Loucy (cell line): Measurements from ENCODE around the gene CARD9.

Experiments used
- H2AFZ ChIP-seq: fragments of 200-600 bp; sonication (generic); 2 replicates; pipeline ENCODE4 v1.6.0; 2016; ENCODE audit warnings: antibody characterized with exemption, mild to moderate bottlenecking, low read length, moderate library complexity
- H3F3A ChIP-seq: fragments of 200-600 bp; 2 replicates; pipeline ENCODE4 v1.6.0; 2016; ENCODE audit warnings: antibody characterized with exemption, low read depth, mild to moderate bottlenecking
- H3K27me3 ChIP-seq: fragments of 200-600 bp; sonication (generic); 2 replicates; pipeline ENCODE4 v1.6.1; 2014; ENCODE audit warnings: low read length, mild to moderate bottlenecking; ENCODE audit not compliant: insufficient read depth, poor library complexity, severe bottlenecking
- H3K36me3 ChIP-seq: fragments of 200-600 bp; sonication (generic); 2 replicates; pipeline ENCODE4 v1.6.1; 2016; ENCODE audit warnings: low read length; ENCODE audit not compliant: insufficient read depth
- H3K4me1 ChIP-seq: fragments of 200-600 bp; sonication (generic); 2 replicates; pipeline ENCODE4 v1.5.1; 2014; ENCODE audit warnings: low read length, mild to moderate bottlenecking; ENCODE audit not compliant: insufficient read depth, poor library complexity, severe bottlenecking
- H3K4me2 ChIP-seq: fragments of 200-600 bp; sonication (generic); 2 replicates; pipeline ENCODE4 v1.6.0; 2014; ENCODE audit warnings: antibody characterized with exemption, low read length, low read depth, mild to moderate bottlenecking; ENCODE audit not compliant: poor library complexity, severe bottlenecking
- H3K4me3 ChIP-seq: fragments of 200-600 bp; sonication (generic); 2 replicates; pipeline ENCODE4 v1.5.1; 2014; ENCODE audit warnings: low read length, mild to moderate bottlenecking, mixed read lengths; ENCODE audit not compliant: poor library complexity, severe bottlenecking
- H3K79me2 ChIP-seq: fragments of 200-600 bp; sonication (generic); 2 replicates; pipeline ENCODE4 v1.6.1; 2014; ENCODE audit warnings: low read length; ENCODE audit not compliant: insufficient read depth
- H3K9ac ChIP-seq: fragments of 200-600 bp; sonication (generic); 2 replicates; pipeline ENCODE4 v1.6.0; 2014; ENCODE audit warnings: mild to moderate bottlenecking, low read depth, low read length, moderate library complexity; ENCODE audit not compliant: poor library complexity, severe bottlenecking
- H3K9me2 ChIP-seq: fragments of 200-600 bp; sonication (generic); replicated peaks from 2 replicates; pipeline ENCODE4 v1.6.1; 2016; ENCODE audit warnings: low read depth, low read length, mixed read lengths
- H3K9me3 ChIP-seq: fragments of 200-600 bp; sonication (generic); 2 replicates; pipeline ENCODE4 v1.6.1; 2014; ENCODE audit warnings: mild to moderate bottlenecking, antibody characterized with exemption, low read length, low read depth; ENCODE audit not compliant: insufficient read depth
- H4K20me1 ChIP-seq: fragments of 200-600 bp; sonication (generic); 2 replicates; pipeline ENCODE4 v1.6.0; 2014; ENCODE audit warnings: antibody characterized with exemption, low read length, mild to moderate bottlenecking; ENCODE audit not compliant: insufficient read depth, poor library complexity, severe bottlenecking
- EZH2phosphoT487 ChIP-seq: fragments of 200-600 bp; IDR thresholded peaks from 2 replicates; pipeline ENCODE4 v1.6.1; 2018; ENCODE audit warnings: antibody characterized with exemption, mild to moderate bottlenecking, moderate library complexity, borderline replicate concordance
- TF ChIP-seq, protein P1 (sequence below): fragments of 200-600 bp; sonication (generic); conservative IDR thresholded peaks from 2 replicates; pipeline ENCODE4 v1.5.1; 2014; ENCODE audit warnings: mild to moderate bottlenecking, antibody characterized with exemption, low read length

Gene CARD9

DNA sequence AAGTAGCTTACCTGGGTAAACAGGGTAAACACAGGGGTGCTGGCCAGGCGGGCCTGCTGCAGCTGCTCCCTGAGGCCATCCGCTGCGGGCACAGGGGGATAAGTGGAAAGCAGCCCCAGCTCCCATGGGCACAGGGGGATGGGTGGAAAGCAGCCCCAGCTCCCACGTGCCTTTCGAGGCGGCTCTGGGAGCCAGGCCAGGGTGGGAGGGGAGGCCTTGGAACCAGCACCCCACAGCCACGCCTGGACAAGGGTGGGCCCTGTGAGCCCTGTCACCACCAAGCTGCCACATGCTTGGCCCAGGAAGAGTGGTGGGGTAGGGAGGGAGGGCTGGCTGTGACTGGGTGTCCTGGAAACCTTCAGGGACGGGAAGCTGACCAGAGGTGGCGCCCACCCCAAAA lies 7.8 kb upstream of the CARD9 start:
- Histone ChIP-seq H3K27me3 (no peaks in the 10 kb centered on the region), H3K4me1 (no peaks in the 10 kb centered on the region), H3K9ac (no peak overlapping the region), H3K4me3 (no peak overlapping the region), H3K9me3 (no peaks in the 10 kb centered on the region), H3F3A (no peaks in the 10 kb centered on the region), H2AFZ (no peak overlapping the region), H3K36me3 (peaks cover 9% of the 10 kb centered on the region; the same call in 1 of the 2 replicates), H3K9me2 (no peaks in the 10 kb centered on the region), H4K20me1 (no peaks in the 10 kb centered on the region), H3K4me2 (no peak overlapping the region), H3K79me2 (no peaks in the 10 kb centered on the region)
- TF ChIP-seq, protein P1, sequence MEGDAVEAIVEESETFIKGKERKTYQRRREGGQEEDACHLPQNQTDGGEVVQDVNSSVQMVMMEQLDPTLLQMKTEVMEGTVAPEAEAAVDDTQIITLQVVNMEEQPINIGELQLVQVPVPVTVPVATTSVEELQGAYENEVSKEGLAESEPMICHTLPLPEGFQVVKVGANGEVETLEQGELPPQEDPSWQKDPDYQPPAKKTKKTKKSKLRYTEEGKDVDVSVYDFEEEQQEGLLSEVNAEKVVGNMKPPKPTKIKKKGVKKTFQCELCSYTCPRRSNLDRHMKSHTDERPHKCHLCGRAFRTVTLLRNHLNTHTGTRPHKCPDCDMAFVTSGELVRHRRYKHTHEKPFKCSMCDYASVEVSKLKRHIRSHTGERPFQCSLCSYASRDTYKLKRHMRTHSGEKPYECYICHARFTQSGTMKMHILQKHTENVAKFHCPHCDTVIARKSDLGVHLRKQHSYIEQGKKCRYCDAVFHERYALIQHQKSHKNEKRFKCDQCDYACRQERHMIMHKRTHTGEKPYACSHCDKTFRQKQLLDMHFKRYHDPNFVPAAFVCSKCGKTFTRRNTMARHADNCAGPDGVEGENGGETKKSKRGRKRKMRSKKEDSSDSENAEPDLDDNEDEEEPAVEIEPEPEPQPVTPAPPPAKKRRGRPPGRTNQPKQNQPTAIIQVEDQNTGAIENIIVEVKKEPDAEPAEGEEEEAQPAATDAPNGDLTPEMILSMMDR, result no peak
- no peak for TF ChIP-seq EZH2phosphoT487

DNA sequence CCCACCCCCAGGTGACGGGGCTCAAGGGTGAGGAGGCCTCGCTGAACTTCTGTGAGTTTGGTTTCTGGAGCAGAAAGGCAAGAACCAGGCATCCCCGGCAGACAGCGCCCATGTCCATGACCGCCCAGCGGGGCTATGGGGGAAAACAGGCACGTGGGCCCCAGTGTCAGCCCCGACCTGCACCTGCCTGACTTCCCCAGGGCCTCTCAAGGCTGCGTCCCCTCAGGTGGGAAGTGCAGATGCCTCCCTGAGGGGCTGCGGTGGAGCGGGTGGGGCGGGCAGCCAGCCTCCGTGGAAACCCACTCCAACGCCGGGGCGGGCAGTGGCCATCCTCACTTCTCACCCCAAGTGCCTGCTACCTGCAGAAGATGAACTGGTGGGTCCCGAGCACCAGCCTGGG lies 6.9 kb upstream of the CARD9 start:
- no peaks in the 10 kb centered on the region for H3K9me3 ChIP-seq
- H3K4me1 ChIP-seq, result no peaks in the 10 kb centered on the region
- H3K79me2 ChIP-seq, result no peaks in the 10 kb centered on the region
- no peaks in the 10 kb centered on the region for H3F3A ChIP-seq
- no peak overlapping the region for H3K4me2 ChIP-seq
- no peaks in the 10 kb centered on the region for H3K27me3 ChIP-seq
- H4K20me1 ChIP-seq, result no peaks in the 10 kb centered on the region
- no peak overlapping the region for H3K9ac ChIP-seq
- H3K36me3 ChIP-seq, result peaks cover 9% of the 10 kb centered on the region; the same call in 1 of the 2 replicates
- no peak overlapping the region for H2AFZ ChIP-seq
- no peak overlapping the region for H3K4me3 ChIP-seq
- TF ChIP-seq, protein P1, result no peak
- TF ChIP-seq EZH2phosphoT487, result no peak
- H3K9me2 ChIP-seq, result no peaks in the 10 kb centered on the region

DNA sequence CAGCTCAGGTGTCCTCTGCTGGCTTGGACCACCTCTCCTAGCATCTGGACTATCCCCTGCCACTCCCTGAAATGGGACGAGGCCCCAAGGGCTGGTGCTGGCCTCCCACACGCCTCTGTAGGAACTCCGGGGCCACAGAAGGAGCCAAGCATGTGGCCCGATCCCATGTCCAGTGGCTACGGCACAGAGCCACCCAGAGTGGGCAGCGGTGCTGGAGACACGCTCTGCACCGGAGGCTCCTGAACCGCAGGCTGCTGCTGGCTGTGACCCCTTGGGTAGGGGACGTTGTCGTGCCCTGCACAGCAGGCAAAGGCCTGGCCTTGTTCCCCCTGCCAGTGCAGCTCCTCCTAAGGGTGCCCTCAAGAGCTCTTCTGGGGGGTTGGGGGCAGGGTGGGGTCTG lies 6.4 kb upstream of the CARD9 start:
- Histone ChIP-seq H3K79me2 (no peaks in the 10 kb centered on the region), H3K9me3 (no peaks in the 10 kb centered on the region), H2AFZ (no peak overlapping the region), H4K20me1 (no peaks in the 10 kb centered on the region), H3K9me2 (no peaks in the 10 kb centered on the region), H3F3A (no peaks in the 10 kb centered on the region), H3K4me3 (no peak overlapping the region), H3K4me1 (no peaks in the 10 kb centered on the region), H3K4me2 (no peak overlapping the region), H3K36me3 (peaks cover 9% of the 10 kb centered on the region; the same call in 1 of the 2 replicates), H3K27me3 (no peaks in the 10 kb centered on the region), H3K9ac (no peak overlapping the region)
- no peak for TF ChIP-seq EZH2phosphoT487
- TF ChIP-seq, protein P1, result no peak
